ENCODE measurements around the gene PDIA5.

GRCh38 chr3:123155471-123156011 is 88.7 kb downstream of the PDIA5 start:
- TF ChIP-seq CTCF (IDR thresholded peaks at IDR 0.05) (no peak), POLR2A (IDR thresholded peaks at IDR 0.05) (no peak)
